A673 (cell line): ENCODE measurements around the gene METTL22. TPM values are rescaled to one million over a fixed set of nuclear protein-coding genes. Genes with fewer than 3 reads are reported as not detected.

ENCODE experiments used
- BruUV-seq: library from RNA; stranded (reverse); fragments of 400-500 nt; replicated peaks from 2 replicates; lab custom pipeline; 2021; lab: Mats Ljungman, UMichigan
- CTCF ChIA-PET: fragments of 300-600 bp; sonication (Branson Sonifier 250); formaldehyde crosslinking; loops from one replicate; lab custom pipeline; 2022; ENCODE audit warnings: antibody characterized with exemption; lab: Charles Lee
- POLR2A ChIA-PET: fragments of 300-600 bp; sonication (Branson Sonifier 250); formaldehyde crosslinking; loops from one replicate; lab custom pipeline; 2022; ENCODE audit warnings: antibody characterized with exemption; ENCODE audit not compliant: low non-redundant PET; lab: Charles Lee
- DNase-seq: peaks from one replicate; pipeline ENCODE4 v3.0.0-alpha.2; 2015; ENCODE audit warnings: low spot score
- H3K27ac ChIP-seq: fragments of 200-600 bp; sonication (generic); 2 replicates; pipeline ENCODE4 v1.5.1; 2016; ENCODE audit warnings: mixed run types, low read depth, mild to moderate bottlenecking, mixed read lengths, antibody characterized with exemption, low read length; ENCODE audit not compliant: poor library complexity, severe bottlenecking
- H3K27me3 ChIP-seq: fragments of 200-600 bp; sonication (generic); replicated peaks from 2 replicates; pipeline ENCODE4 v1.6.1; 2017; ENCODE audit warnings: mixed run types, low read depth, mild to moderate bottlenecking, mixed read lengths, antibody characterized with exemption, low read length; ENCODE audit not compliant: insufficient read depth, poor library complexity
- H3K36me3 ChIP-seq: fragments of 200-600 bp; sonication (generic); 2 replicates; pipeline ENCODE4 v1.6.1; 2016; ENCODE audit warnings: mixed run types, mild to moderate bottlenecking, mixed read lengths, antibody characterized with exemption, low read length; ENCODE audit not compliant: insufficient read depth, poor library complexity, severe bottlenecking
- H3K4me1 ChIP-seq: fragments of 200-600 bp; sonication (generic); 2 replicates; pipeline ENCODE4 v1.6.1; 2017; ENCODE audit warnings: mixed run types, mild to moderate bottlenecking, mixed read lengths, antibody characterized with exemption, low read length; ENCODE audit not compliant: insufficient read depth, poor library complexity, severe bottlenecking
- H3K4me3 ChIP-seq: fragments of 200-600 bp; sonication (generic); 2 replicates; pipeline ENCODE4 v1.5.1; 2016; ENCODE audit warnings: low read depth, mixed run types, mild to moderate bottlenecking, mixed read lengths, low read length; ENCODE audit not compliant: poor library complexity, severe bottlenecking
- H3K9me3 ChIP-seq: fragments of 200-600 bp; sonication (generic); 2 replicates; pipeline ENCODE4 v1.6.1; 2016; ENCODE audit warnings: mixed run types, low read depth, mild to moderate bottlenecking, mixed read lengths, antibody characterized with exemption, low read length; ENCODE audit not compliant: poor library complexity, severe bottlenecking
- EZH2 ChIP-seq: fragments of 200-600 bp; sonication (generic); IDR thresholded peaks from 2 replicates; pipeline ENCODE4 v1.6.1; 2017; ENCODE audit warnings: borderline replicate concordance, low read depth, mild to moderate bottlenecking, mixed read lengths, antibody characterized with exemption, low read length; ENCODE audit not compliant: poor library complexity, severe bottlenecking
- intact Hi-C: fragments of 100-400 bp; cut with micrococcal nuclease; formaldehyde crosslinking; loops from one replicate; pipeline ENCODE4 v1.10.0; 2022; ENCODE audit not compliant: unreplicated experiment
- total RNA-seq: library from RNA; stranded (reverse); gene quantifications from 2 replicates; pipeline ENCODE4 v1.2.3, GENCODE V29; 2021
- TF ChIP-seq, protein P1 (sequence below): fragments of 300-800, 200-600 bp; sonication (generic); conservative IDR thresholded peaks from 2 replicates; pipeline ENCODE4 v1.5.1; 2017; ENCODE audit warnings: low read depth, mild to moderate bottlenecking, antibody characterized with exemption, low read length, moderate library complexity, mixed read lengths

METTL22 gene
- total RNA-seq, 1 experiment from 2014 or later = 91.2 TPM

DNA sequence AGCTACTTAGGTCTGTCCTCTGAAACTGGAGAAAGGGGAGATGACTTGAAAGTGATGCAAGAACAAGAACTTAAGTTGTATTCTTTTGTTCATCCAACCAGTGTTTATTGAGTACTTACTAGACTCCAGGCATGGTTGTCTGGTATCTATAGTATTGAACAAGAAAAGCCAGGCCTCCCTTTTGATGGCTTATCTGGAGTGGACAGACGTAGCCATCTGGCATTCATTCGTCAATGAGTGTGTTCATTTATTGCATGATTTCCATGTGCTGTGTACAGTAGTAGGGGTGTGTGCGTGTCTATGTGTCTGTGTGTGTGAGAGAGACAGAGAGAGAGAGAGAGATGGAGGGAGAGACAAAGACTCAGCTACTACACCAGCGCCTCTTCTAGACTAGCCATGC, 62.1 kb downstream of the METTL22 start:
- Histone ChIP-seq H3K27me3 (no peaks in the 10 kb centered on the region), H3K4me1 (no peaks in the 10 kb centered on the region), H3K9me3 (no peaks in the 10 kb centered on the region), H3K27ac (no peak overlapping the region), H3K4me3 (no peak overlapping the region), H3K36me3 (no peaks in the 10 kb centered on the region)
- no peak for DNase-seq
- no TSS peak for BruUV-seq
- CTCF ChIA-PET = interaction anchor here (0.7 kb wide), 1 partner anchor 126 kb away, joined by 4 read pairs; no protein-coding TSS in a partner anchor
- POLR2A ChIA-PET = no interaction called here
- intact Hi-C loops = no loop called here
- TF ChIP-seq EZH2 = no peak
- TF ChIP-seq, protein P1, sequence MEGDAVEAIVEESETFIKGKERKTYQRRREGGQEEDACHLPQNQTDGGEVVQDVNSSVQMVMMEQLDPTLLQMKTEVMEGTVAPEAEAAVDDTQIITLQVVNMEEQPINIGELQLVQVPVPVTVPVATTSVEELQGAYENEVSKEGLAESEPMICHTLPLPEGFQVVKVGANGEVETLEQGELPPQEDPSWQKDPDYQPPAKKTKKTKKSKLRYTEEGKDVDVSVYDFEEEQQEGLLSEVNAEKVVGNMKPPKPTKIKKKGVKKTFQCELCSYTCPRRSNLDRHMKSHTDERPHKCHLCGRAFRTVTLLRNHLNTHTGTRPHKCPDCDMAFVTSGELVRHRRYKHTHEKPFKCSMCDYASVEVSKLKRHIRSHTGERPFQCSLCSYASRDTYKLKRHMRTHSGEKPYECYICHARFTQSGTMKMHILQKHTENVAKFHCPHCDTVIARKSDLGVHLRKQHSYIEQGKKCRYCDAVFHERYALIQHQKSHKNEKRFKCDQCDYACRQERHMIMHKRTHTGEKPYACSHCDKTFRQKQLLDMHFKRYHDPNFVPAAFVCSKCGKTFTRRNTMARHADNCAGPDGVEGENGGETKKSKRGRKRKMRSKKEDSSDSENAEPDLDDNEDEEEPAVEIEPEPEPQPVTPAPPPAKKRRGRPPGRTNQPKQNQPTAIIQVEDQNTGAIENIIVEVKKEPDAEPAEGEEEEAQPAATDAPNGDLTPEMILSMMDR = no peak

DNA sequence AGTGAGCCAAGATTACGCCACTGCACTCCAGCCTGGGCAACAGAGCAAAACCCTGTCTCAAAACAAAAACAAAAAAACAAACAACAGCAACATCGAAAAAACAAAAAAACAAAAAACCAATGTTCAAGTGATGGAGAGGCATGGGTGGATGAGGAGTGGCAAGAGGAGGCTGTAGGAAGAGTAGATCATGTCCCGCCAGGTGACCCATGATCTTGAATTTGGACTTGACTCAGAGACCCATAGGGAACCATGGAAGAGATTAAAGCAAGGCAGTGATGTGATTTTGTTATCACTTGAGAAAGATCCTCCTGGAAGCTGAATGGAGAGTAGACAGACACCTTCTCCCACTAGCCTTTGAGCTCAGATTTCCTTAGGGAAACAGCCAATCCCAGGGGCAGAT, 64.1 kb downstream of the METTL22 start:
- POLR2A ChIA-PET = no interaction called here
- CTCF ChIA-PET = no interaction called here
- DNase-seq = no peak
- BruUV-seq = no TSS peak
- intact Hi-C loops = no loop called here
- Histone ChIP-seq H3K4me3 (no peak overlapping the region), H3K4me1 (no peaks in the 10 kb centered on the region), H3K9me3 (peaks cover 15% of the 10 kb centered on the region), H3K36me3 (no peaks in the 10 kb centered on the region), H3K27me3 (no peaks in the 10 kb centered on the region), H3K27ac (no peak overlapping the region)
- TF ChIP-seq EZH2 = no peak
- TF ChIP-seq, protein P1 = no peak

DNA sequence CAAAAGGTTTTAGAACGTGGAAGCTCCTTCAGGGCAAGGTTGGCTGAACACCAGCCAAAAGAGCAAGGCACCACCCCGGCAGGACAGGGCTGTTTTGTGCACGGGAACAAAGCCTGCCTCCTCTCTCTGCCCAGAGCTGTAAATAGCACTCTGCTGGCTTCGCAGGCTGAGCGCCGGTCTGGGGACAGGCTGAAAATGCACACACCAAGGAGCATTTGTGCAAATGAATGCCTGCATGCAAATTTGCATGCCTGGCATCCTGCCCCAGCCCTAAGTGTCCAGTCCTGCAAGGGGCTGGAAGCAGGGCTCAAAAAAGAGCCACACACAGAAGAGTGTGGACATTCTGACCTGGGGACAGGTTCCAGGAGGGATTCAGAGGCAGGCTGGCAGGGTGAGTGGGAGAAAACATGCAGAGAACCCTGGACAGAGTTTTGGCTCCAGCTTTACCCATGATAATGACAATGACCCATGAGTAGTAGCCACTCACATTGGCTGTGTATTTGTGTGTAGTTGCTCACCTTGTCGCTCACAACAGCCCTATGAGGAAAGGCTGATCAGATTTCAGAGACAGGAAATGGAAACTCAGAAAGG, 64.6 kb downstream of the METTL22 start:
- ChIA-PET CTCF (no interaction called here), POLR2A (no interaction called here)
- Histone ChIP-seq H3K4me1 (no peaks in the 10 kb centered on the region), H3K27me3 (no peaks in the 10 kb centered on the region), H3K27ac (no peak overlapping the region), H3K4me3 (no peak overlapping the region), H3K36me3 (no peaks in the 10 kb centered on the region), H3K9me3 (peaks cover 15% of the 10 kb centered on the region)
- intact Hi-C loops = no loop called here
- BruUV-seq = no TSS peak
- DNase-seq = no peak
- TF ChIP-seq, protein P1 = no peak
